ENCODE measurements around the gene SF3B1.
"Not testable (repeated sequence)": the region's sequence is repeated elsewhere in the genome, so short reads cannot be mapped to it uniquely, and the experiment has no call there.

Gene SF3B1

GRCh38 chr2:197432527-197432926, 2.3 kb downstream of the SF3B1 start:
- DNase-seq: not testable (repeated sequence)

DNA sequence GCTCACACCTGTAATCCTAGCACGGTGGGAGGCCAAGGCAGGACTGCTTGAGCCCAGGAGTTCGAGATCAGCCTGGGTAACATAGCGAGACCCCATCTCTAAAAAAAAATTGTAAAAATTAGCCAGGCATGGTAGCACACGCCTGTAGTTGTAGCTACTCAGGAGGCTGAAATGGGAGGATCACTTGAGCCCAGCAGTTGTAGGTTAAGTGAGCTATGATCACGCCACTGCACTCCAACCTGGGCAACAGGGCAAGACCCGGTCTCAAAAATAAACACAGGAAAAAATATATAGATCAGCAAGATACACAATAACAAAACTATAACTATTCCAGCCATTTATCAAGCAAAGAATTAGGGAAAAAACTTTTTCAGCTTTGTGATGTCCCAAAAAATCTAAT, 3.0 kb downstream of the SF3B1 start:
- DNase-seq: no peak

- DNase-seq: no peak
Observed at GRCh38 chr2:197427986-197428385, 6.8 kb downstream of the SF3B1 start.

GRCh38 chr2:197426723-197427603, 7.9 kb downstream of the SF3B1 start:
- no peak for DNase-seq

GRCh38 chr2:197425550-197425949, 9.3 kb downstream of the SF3B1 start:
- DNase-seq: no peak

- DNase-seq: no peak
Observed at GRCh38 chr2:197423307-197423706, 11.5 kb downstream of the SF3B1 start.

- DNase-seq: no peak
Observed at GRCh38 chr2:197419438-197419837, 15.4 kb downstream of the SF3B1 start.

GRCh38 chr2:197416268-197416667, 18.6 kb downstream of the SF3B1 start:
- no peak for DNase-seq

DNA sequence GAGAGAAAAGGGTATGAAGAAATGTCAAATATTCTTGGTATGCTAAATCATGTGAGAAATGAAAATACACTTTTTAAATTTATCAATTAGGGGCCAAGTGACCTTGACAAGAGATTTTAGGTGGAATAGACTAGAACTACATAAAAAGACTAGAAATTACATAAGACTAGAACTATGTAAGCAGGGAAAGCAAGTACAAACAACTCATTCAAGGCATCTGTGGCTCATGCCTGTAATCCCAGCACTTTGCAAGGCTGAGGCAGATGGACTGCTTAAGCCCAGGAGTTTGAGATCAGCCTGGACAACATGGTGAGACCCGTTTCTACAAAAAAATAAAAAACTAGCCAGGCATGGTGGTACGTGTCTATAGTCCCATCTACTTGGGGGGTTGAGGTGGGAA, 20.3 kb downstream of the SF3B1 start:
- no peak for DNase-seq

DNA sequence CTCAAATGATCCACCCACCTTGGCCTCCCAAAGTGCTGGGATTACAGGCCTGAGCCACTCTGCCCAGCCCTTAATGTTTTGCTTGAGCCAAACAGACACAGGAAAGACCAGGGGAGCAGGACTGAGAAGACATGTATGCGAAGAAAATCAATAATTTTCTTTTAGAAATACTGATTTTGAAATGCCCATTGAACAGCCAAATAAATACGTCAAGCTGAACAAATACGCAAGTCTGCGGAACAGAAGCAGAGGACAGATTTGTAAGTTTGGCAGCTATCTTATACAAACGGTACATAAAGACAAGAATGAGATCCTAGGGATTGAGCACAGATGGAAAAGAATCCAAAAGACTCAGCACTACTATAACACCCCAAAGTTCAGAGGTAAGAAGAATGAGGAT, 20.8 kb downstream of the SF3B1 start:
- DNase-seq: no peak

GRCh38 chr2:197405582-197405981, 29.2 kb downstream of the SF3B1 start:
- no peak for DNase-seq

GRCh38 chr2:197399887-197400540, 34.8 kb downstream of the SF3B1 start:
- DNase-seq: no peak

DNA sequence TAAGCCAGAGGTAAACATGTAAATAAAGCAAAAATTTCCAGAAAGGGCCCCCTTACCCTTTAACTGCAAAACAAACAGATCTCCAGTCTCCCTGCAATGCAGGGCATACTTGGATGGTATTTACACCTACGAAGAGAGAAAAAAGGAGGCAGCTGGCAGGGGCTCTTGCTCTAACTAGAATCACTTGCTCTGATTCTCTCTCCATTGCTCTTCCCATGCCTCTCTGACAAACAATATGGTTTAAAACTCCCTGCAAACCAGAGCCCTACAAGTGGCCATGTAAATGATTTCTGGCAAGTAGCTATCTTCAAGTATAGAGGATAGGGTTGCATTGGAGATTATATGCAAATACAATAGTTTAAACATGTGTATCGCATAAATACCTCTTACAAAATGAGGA, 35.9 kb downstream of the SF3B1 start:
- DNase-seq: no peak

GRCh38 chr2:197391220-197391717, 43.6 kb downstream of the SF3B1 start:
- no peak for DNase-seq

DNA sequence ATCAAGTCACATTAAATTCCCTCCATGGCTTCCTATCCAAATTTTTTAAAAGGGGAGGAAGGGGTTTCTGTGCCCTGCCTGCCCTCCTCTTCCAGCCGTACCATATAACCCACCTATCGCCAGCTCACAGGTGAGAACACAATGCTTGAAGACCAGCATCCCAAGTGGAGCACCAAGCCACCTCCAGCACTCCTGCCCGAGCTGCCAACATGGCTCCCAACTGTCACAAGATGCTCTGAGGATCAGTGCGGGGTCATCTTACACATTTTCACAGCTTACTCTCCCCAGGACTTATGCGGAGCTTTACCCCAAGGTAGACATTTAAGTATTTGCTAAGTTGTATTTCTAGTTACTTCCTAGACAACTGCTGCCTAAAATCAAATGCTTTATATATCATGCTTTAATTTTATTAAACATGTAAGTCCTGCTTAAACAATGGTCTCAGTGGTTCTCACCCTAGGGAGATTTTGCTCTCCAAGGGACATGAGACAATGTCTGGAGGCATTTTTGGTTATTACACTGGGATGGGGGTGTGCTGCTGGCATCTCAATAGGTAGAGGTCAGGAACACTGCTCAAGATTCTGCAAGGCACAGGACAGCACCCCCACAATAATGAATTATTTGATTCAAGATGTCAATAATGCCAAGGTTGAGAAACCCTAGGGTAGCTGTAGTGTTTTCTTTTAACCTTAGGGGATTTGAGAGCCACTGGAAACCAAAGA, 45.8 kb downstream of the SF3B1 start:
- DNase-seq: no peak

- no peak for DNase-seq
Observed at GRCh38 chr2:197387179-197387578, 47.6 kb downstream of the SF3B1 start.

DNA sequence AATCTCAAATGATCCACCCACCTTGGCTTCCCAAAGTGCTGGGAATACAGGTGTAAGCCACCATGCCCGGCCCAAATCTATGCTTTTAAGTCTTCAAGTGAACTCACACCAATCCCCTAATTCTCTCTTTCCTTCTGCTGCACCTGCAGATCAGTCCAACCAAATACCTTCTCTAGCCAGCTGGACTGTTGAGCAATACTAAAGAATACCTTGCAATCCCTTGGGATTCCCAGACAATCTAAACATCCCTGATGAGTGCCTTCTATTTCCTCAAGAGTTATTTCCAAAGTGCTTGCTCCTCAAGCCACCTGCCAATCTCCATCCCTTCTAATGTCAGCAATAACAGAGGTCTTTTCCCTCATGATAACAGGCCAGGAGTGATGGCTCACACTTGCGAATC, 48.6 kb downstream of the SF3B1 start:
- DNase-seq: no peak

DNA sequence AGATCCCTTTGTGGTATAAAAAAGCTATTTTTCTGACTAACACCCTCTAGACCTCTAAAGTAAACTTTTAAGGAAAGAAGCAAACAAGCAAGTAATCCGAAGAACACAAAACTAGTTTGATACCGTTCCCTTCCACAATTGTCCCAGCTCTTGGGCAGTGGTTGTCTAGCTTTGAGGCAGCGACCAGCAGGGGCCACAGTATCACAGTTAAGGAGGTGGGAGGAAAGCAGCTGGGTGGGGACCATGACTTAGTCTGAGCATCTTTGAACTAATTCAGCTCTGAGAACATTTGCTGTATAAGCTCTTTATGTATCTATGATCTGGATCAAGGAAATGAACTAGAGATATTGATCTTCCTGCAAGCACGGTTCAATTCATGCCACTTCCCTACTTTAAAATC, 51.0 kb downstream of the SF3B1 start:
- DNase-seq: no peak

- DNase-seq: no peak
Observed at GRCh38 chr2:197381641-197382040, 53.2 kb downstream of the SF3B1 start.

- not testable (repeated sequence) for DNase-seq
Observed at GRCh38 chr2:197379918-197380309, 54.9 kb downstream of the SF3B1 start.

DNA sequence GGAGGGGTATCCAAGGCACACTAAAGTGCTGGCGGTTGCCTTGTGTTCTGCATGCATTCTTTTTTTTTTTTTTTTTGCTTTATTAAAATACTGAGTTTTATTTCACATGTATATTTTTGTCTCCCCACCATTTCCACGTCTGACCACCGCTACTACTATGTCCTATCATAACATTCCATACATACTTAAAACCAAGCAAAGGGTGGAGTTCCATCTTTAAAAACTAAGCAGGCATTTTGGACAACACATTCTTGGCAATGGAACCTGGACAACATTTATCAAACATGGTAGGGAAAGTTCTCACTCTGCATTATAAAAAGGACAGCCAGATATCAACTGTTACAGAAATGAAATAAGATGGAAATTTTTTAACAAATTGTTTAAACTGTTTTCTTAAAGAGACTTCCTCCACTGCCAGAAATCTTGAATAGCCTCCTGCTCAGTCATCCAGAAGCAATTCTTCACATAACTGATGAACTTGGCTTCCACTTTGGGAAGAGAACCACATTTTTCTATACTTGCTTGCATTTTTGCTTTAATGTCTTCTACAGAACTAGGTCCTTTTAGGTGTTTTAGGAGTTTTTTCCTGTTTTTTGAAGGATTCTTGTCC, 55.4 kb downstream of the SF3B1 start:
- not testable (repeated sequence) for DNase-seq

DNA sequence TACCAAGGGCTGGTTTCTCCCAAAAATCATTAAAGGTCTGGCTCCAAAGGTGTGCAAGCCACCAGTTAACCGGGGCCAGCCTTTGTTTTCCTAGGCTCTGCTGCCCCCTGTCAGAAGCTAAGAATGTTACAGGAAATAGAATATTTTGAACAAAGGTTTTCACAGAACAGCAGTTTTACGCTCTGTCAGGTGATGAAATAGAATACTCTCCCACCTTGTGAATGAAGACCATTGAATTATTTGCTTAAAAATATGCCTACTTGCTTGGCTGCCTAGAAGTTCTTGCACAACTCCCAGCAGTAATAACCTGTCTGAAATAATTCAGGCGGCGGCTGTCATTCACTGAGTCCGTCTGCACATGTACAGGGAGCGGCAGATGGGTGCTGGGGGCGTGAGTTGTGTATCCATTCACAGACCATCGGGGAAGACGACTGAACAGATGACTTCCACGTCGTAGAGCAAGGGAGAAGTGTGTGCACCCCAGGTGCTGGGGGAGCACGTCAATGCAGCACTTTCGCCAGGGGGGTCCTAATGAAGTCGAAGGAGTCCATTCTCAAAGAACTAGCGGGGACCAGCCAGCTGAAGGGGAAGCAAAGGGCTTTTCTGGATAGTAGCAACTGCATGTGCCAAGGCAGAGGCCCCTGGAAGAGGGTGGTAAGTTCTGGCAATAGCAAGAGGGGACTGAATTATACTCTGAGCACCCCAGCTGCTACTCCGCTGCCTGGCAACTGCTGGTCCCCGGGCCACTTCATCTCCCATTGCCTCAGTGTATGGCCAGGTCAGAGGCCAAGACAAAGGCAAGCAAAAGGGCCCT, 56.1 kb downstream of the SF3B1 start:
- peak; percentile 74 for DNase-seq
